ENCODE data around the gene NKAPD1.

DNA sequence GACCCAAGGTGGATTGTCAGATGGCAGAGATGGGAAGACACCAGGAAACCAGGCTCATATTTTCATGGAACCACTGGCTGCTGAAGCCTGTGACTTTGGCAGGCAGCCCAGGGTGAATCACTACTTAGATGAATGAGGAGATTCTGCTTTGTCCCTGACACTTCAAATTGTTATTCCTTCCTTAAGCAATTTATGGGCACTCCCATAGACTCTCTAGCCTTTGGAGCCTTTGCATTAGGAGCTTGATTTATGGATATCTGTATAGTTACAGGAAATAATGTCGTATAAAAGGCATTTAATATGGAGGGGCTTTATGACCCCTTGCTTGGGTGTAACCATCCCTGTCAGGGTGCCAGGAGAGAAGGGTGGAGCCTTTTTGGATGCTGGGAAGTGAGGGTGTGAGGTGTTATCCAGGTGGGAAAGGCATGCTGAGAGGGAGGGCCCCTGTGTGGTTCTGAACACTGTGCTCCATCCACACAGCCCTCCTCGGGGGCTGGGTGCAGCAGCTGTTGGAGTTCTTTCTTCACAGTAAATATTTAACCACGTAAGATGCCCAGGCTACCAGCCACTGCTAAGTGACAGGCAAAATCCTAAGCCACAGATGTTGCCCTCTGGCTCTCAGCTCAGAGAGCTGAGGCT is 54.5 kb downstream of the NKAPD1 start:
- TF ChIP-seq CTCF (IDR thresholded peaks at IDR 0.05) (no peak), POLR2A (IDR thresholded peaks at IDR 0.05) (no peak)
